Measurements from ENCODE around the gene FAM193A.

FAM193A gene

DNA sequence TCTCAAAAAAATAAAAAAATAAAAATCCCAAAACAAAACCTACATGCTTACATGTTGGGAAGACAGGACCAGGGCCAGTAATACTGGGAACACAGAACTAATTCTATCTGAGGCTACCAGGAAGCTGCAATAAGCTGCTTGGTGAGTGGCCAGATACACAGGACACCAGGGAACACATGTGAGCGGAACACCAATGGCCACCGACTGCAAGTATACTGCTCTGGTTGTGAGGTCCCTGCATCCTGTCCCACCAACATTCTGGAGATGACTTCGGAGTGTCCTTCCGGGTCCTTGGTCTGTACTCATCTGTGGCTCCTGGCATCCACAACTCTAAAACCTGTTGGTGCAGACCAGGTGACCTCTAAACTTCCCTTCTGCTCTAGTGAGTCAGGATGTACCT is 217.0 kb downstream of the FAM193A start:
- H3K27ac ChIP-seq, result peak overlapping the region; percentile 40
- TF ChIP-seq CTCF (conservative IDR thresholded peaks at IDR 0.05), result no peak

- peak overlapping the region; percentile 82 for H3K27ac ChIP-seq
- TF ChIP-seq CTCF (conservative IDR thresholded peaks at IDR 0.05), result no peak
These were observed 218.7 kb downstream of the FAM193A start for GRCh38 chr4:2754848-2755819.

DNA sequence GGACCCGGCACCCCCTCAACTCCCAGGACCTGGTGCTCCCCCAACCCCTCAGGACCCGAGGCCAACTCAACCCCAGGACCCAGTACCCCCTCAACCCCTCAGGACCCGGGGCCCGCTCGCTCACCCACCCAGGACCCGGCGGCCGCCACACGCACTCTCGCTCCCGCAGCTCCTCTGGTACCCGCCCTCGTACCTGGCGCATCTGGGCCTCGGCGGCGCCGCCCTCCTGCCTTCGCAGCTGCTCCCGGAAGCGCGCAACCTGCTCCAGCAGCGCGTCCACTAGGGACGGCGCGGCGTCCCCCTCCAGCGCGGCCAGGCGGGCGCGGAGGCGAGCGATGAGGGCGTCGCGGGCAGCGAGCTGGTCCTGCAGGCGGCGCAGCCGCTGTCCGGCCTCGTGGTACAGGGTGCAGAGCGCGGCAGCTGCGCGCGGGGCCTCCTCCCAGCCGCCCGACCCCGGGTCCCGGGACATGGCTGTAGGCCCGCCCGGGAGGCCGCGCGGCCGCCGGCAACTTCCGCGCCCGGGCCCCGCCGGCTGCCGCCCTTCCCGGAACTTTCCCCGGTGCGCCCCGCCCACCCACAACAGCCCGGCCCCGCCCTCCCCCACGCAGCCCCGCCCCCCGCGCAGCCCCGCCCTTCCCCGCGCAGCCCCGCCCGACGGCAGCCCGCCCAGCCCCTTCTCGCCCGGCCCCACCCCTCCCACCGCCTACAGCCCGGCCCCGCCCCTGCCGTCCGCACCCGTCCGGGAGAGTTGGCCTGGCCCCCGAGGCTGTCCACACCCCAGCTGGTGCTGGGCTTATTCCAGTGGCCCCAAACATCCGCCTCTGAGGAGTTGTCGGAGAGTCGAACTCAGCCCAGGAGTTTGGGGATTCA is 219.6 kb downstream of the FAM193A start, which contains the start of gene TNIP2:
TSS of gene TNIP2 (minus strand) at position 516 of the 870 bp plus-strand sequence. CDS start at position 469, 47 bp downstream.
- peak within 1 kb of the TSS; percentile 82 for H3K27ac ChIP-seq
- TF ChIP-seq CTCF (conservative IDR thresholded peaks at IDR 0.05), result peak; percentile 29; the same call in 1 of the 2 replicates

- no peak for TF ChIP-seq CTCF (conservative IDR thresholded peaks at IDR 0.05)
- H3K27ac ChIP-seq, result peak overlapping the region; percentile 82; the same call in 1 of the 2 replicates
These were observed 220.4 kb downstream of the FAM193A start for GRCh38 chr4:2756691-2757350.

GRCh38 chr4:2757426-2757825 is 221.0 kb downstream of the FAM193A start:
- no peak overlapping the region for H3K27ac ChIP-seq
- TF ChIP-seq CTCF (conservative IDR thresholded peaks at IDR 0.05), result no peak

GRCh38 chr4:2761035-2761923 is 224.8 kb downstream of the FAM193A start:
- no peak for TF ChIP-seq CTCF (conservative IDR thresholded peaks at IDR 0.05)
- no peak overlapping the region for H3K27ac ChIP-seq
